ENCODE measurements around the gene TOX4. TPM values are rescaled to one million over a fixed set of nuclear protein-coding genes. Genes with fewer than 3 reads are reported as not detected.

The TOX4 gene
- total and polyA plus RNA-seq, 9 of the 15 experiments (the other 6 are each of a cell fraction or from before 2014, with no cell fraction given): 9.9 to 76.5 (median 41.0) TPM

DNA sequence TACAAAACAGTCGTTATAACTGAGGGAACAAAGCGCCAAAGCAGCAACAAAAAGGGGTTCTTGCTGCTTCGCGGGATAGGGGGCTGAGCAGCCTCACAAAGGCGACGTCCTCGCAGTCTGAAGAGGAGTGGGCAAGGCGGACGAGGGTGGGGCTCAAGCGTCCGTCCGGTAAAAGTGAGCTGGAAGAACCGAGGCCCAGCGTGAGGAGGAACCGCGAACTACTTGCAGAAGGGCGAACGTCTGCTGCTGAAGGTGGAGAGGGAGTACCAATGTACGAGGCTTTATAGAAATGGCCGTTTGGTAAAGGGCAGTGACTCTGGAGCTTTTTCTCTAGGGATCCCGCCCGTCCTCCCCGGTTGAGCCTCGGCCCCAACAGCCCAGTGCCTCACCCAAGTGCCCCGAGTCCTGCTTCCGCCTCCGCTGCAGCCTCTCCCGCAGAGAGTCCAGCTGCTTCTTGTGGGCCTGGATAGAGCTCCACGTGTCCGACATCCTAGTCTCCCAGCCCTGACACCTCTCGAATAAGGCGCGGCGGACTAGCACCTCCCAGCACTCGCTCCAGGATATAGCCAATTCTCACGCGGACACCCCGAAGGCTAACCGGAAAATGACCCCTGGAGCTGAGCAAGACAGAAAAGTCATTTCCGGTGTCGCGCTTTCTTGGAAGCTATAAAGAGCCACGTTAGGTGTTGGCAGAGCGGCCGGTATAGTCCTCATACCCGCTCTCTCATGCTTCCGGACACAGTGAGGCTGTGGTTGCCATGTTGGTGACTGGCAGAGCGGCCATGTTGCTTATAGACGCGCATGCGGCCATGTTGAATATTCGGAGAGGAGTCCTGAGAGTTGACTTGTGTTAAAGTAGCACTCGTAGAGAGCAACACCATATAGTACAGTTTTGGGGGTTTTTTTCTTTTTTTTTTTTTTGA, 34.0 kb downstream of the TOX4 start, which contains the start of gene METTL3 (continued):
- TF ChIP-seq, protein P1, sequence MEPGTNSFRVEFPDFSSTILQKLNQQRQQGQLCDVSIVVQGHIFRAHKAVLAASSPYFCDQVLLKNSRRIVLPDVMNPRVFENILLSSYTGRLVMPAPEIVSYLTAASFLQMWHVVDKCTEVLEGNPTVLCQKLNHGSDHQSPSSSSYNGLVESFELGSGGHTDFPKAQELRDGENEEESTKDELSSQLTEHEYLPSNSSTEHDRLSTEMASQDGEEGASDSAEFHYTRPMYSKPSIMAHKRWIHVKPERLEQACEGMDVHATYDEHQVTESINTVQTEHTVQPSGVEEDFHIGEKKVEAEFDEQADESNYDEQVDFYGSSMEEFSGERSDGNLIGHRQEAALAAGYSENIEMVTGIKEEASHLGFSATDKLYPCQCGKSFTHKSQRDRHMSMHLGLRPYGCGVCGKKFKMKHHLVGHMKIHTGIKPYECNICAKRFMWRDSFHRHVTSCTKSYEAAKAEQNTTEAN (CRISPR knock-in tag; IDR thresholded peaks at IDR 0.05): no peak
- TF ChIP-seq NFYB (IDR thresholded peaks at IDR 0.05; ENCODE audit: extremely low read depth, insufficient read length) (no peak), ADNP (tag; IDR thresholded peaks at IDR 0.05) (no peak), ZNF239 (CRISPR knock-in tag; IDR thresholded peaks at IDR 0.05) (no peak), SPI1 (IDR thresholded peaks at IDR 0.05; ENCODE audit: borderline replicate concordance, low read depth, low read length) (no peak), ZNF586 (CRISPR knock-in tag; conservative IDR thresholded peaks at IDR 0.05) (no peak), HSF4 (CRISPR knock-in tag; IDR thresholded peaks at IDR 0.05; ENCODE audit: borderline replicate concordance) (no peak), TGIF2 (CRISPR knock-in tag; IDR thresholded peaks at IDR 0.05) (no peak), ZNF12 (CRISPR knock-in tag; IDR thresholded peaks at IDR 0.05) (peak; percentile 90), MCM3 (IDR thresholded peaks at IDR 0.05) (no peak), NFE2 (IDR thresholded peaks at IDR 0.05; ENCODE audit: low read depth) (peak; percentile 34; the same call in 1 of the 2 replicates), EHMT2 (IDR thresholded peaks at IDR 0.05) (no peak), FOXA1 (IDR thresholded peaks at IDR 0.05; ENCODE audit: borderline replicate concordance) (no peak), MBD2 (IDR thresholded peaks at IDR 0.05; ENCODE audit: borderline replicate concordance, low read depth) (peak; percentile 72; the same call in 1 of the 2 replicates), TAF1 (IDR thresholded peaks at IDR 0.05; ENCODE audit: control insufficient read depth, extremely low read depth, insufficient read depth, low read length, severe bottlenecking) (peak; percentile 85), CBX5 (IDR thresholded peaks at IDR 0.05; ENCODE audit: borderline replicate concordance, low read depth) (no peak), ATF1 (CRISPR knock-in tag; IDR thresholded peaks at IDR 0.05) (no peak), ATF1 (tag; IDR thresholded peaks at IDR 0.05) (peak; percentile 92)
- TF ChIP-seq, protein P2, sequence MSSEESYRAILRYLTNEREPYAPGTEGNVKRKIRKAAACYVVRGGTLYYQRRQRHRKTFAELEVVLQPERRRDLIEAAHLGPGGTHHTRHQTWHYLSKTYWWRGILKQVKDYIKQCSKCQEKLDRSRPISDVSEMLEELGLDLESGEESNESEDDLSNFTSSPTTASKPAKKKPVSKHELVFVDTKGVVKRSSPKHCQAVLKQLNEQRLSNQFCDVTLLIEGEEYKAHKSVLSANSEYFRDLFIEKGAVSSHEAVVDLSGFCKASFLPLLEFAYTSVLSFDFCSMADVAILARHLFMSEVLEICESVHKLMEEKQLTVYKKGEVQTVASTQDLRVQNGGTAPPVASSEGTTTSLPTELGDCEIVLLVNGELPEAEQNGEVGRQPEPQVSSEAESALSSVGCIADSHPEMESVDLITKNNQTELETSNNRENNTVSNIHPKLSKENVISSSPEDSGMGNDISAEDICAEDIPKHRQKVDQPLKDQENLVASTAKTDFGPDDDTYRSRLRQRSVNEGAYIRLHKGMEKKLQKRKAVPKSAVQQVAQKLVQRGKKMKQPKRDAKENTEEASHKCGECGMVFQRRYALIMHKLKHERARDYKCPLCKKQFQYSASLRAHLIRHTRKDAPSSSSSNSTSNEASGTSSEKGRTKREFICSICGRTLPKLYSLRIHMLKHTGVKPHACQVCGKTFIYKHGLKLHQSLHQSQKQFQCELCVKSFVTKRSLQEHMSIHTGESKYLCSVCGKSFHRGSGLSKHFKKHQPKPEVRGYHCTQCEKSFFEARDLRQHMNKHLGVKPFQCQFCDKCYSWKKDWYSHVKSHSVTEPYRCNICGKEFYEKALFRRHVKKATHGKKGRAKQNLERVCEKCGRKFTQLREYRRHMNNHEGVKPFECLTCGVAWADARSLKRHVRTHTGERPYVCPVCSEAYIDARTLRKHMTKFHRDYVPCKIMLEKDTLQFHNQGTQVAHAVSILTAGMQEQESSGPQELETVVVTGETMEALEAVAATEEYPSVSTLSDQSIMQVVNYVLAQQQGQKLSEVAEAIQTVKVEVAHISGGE (CRISPR knock-in tag; IDR thresholded peaks at IDR 0.05): peak; percentile 63 to 93 (median 68); a peak in 4 of 6 replicates
- TF ChIP-seq, protein P3, sequence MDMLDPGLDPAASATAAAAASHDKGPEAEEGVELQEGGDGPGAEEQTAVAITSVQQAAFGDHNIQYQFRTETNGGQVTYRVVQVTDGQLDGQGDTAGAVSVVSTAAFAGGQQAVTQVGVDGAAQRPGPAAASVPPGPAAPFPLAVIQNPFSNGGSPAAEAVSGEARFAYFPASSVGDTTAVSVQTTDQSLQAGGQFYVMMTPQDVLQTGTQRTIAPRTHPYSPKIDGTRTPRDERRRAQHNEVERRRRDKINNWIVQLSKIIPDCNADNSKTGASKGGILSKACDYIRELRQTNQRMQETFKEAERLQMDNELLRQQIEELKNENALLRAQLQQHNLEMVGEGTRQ (CRISPR knock-in tag; IDR thresholded peaks at IDR 0.05): no peak
- TF ChIP-seq, protein P4, sequence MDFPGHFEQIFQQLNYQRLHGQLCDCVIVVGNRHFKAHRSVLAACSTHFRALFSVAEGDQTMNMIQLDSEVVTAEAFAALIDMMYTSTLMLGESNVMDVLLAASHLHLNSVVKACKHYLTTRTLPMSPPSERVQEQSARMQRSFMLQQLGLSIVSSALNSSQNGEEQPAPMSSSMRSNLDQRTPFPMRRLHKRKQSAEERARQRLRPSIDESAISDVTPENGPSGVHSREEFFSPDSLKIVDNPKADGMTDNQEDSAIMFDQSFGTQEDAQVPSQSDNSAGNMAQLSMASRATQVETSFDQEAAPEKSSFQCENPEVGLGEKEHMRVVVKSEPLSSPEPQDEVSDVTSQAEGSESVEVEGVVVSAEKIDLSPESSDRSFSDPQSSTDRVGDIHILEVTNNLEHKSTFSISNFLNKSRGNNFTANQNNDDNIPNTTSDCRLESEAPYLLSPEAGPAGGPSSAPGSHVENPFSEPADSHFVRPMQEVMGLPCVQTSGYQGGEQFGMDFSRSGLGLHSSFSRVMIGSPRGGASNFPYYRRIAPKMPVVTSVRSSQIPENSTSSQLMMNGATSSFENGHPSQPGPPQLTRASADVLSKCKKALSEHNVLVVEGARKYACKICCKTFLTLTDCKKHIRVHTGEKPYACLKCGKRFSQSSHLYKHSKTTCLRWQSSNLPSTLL (IDR thresholded peaks at IDR 0.05): no peak
